CD14-positive monocyte (primary cell): ENCODE measurements around the gene PGM2. TPM values are rescaled to one million over a fixed set of nuclear protein-coding genes. Genes with fewer than 3 reads are reported as not detected.

ENCODE experiments used
- DNase-seq, 3 donors: peaks; one replicate each; pipeline ENCODE4 v3.0.0-alpha.2; 2011 to 2022
- H2AFZ ChIP-seq: 2 replicates; pipeline ENCODE4 v1.6.0; 2012; ENCODE audit warnings: mild to moderate bottlenecking, low read depth, low read length, inconsistent platforms; ENCODE audit not compliant: insufficient read depth, poor library complexity, severe bottlenecking
- H3K27ac ChIP-seq, 2 donors: 1 replicate in 1 of 2; 2 replicates in 1 of 2; pipeline ENCODE4 v1.5.1; 2012 to 2013; ENCODE audit warnings: low read length in 2 of 2, control low read depth in 1 of 2, inconsistent platforms in 1 of 2, low read depth in 1 of 2, mild to moderate bottlenecking in 1 of 2
- H3K27me3 ChIP-seq, 2 donors: one replicate each; pipeline versions ENCODE4 v1.6.0 to v1.6.1; 2011 to 2013; ENCODE audit warnings: low read length in 2 of 2; ENCODE audit not compliant: control insufficient read depth in 2 of 2, insufficient read depth in 2 of 2
- H3K36me3 ChIP-seq, 2 donors: replicated peaks in 1 of 2; 1 replicate in 1 of 2; 2 replicates in 1 of 2; pipeline versions ENCODE4 v1.5.1 to v1.6.1; 2012 to 2013; ENCODE audit warnings: low read length in 2 of 2, control low read depth in 1 of 2, inconsistent platforms in 1 of 2, mild to moderate bottlenecking in 1 of 2; ENCODE audit not compliant: insufficient read depth in 2 of 2, control insufficient read depth in 1 of 2
- H3K4me1 ChIP-seq, 2 donors: 1 replicate in 1 of 2; 2 replicates in 1 of 2; pipeline versions ENCODE4 v1.5.1 to v1.6.1; 2012 to 2013; ENCODE audit warnings: low read length in 2 of 2, control low read depth in 1 of 2, inconsistent platforms in 1 of 2, mild to moderate bottlenecking in 1 of 2, moderate library complexity in 1 of 2; ENCODE audit not compliant: insufficient read depth in 2 of 2, control insufficient read depth in 1 of 2
- H3K4me2 ChIP-seq: replicated peaks from 2 replicates; pipeline ENCODE3; 2012; ENCODE audit warnings: low read length, moderate library complexity, mild to moderate bottlenecking; ENCODE audit not compliant: poor library complexity, severe bottlenecking; ENCODE audit errors: extremely low read depth
- H3K4me3 ChIP-seq, 3 experiments: fragments of 200-600 bp in 1 of 3; sonication (generic) in 1 of 3; replicated peaks in 1 of 3; 1 replicate in 2 of 3; 2 replicates in 1 of 3; pipeline ENCODE4 v1.5.1; 2011 to 2013; ENCODE audit warnings: low read length in 3 of 3, mild to moderate bottlenecking in 3 of 3, control low read depth in 2 of 3, low read depth in 2 of 3, inconsistent platforms in 1 of 3, moderate library complexity in 1 of 3
- H3K79me2 ChIP-seq: 2 replicates; pipeline ENCODE4 v1.6.0; 2012; ENCODE audit warnings: mild to moderate bottlenecking, control low read depth, inconsistent platforms, low read length, moderate library complexity; ENCODE audit not compliant: insufficient read depth
- H3K9ac ChIP-seq: 2 replicates; pipeline ENCODE4 v1.6.0; 2017; ENCODE audit warnings: low read length, mild to moderate bottlenecking; ENCODE audit not compliant: insufficient read depth, poor library complexity, severe bottlenecking
- H3K9me3 ChIP-seq, 2 donors: replicated peaks in 1 of 2; 1 replicate in 1 of 2; 2 replicates in 1 of 2; pipeline versions ENCODE4 v1.5.1 to v1.6.1; 2012 to 2013; ENCODE audit warnings: low read length in 2 of 2, control low read depth in 1 of 2; ENCODE audit not compliant: control insufficient read depth in 1 of 2, insufficient read depth in 1 of 2
- H4K20me1 ChIP-seq: 2 replicates; pipeline ENCODE4 v1.6.0; 2012; ENCODE audit warnings: mild to moderate bottlenecking, low read length, control low read depth, moderate library complexity; ENCODE audit not compliant: insufficient read depth
- H3K27ac Mint-ChIP-seq, 7 donors: one replicate each; pipeline ENCODE4 v1.8.0; 2020; ENCODE audit warnings: mild to moderate bottlenecking in 7 of 7, mixed read lengths in 7 of 7, moderate library complexity in 6 of 7, inconsistent platforms in 2 of 7
- H3K27me3 Mint-ChIP-seq, 3 donors: one replicate each; pipeline ENCODE4 v1.8.0; 2021 to 2022; ENCODE audit warnings: low read depth in 3 of 3, mild to moderate bottlenecking in 3 of 3, mixed read lengths in 3 of 3, moderate library complexity in 3 of 3, inconsistent platforms in 1 of 3
- H3K36me3 Mint-ChIP-seq, 2 donors: one replicate each; pipeline ENCODE4 v1.8.0; 2020; ENCODE audit warnings: mixed read lengths in 2 of 2, inconsistent platforms in 1 of 2, mild to moderate bottlenecking in 1 of 2
- H3K4me1 Mint-ChIP-seq: one replicate; pipeline ENCODE4 v1.8.0; 2020; ENCODE audit warnings: mild to moderate bottlenecking, mixed read lengths
- H3K4me3 Mint-ChIP-seq, 2 donors: one replicate each; pipeline ENCODE4 v1.8.0; 2020; ENCODE audit warnings: mild to moderate bottlenecking in 2 of 2, mixed read lengths in 2 of 2, moderate library complexity in 1 of 2
- H3K9me3 Mint-ChIP-seq, 7 donors: one replicate each; pipeline ENCODE4 v1.8.0; 2020 to 2022; ENCODE audit warnings: mixed read lengths in 7 of 7, mild to moderate bottlenecking in 6 of 7, moderate library complexity in 6 of 7, inconsistent platforms in 2 of 7
- CTCF ChIP-seq: fragments of 200-600 bp; IDR thresholded peaks from one replicate; pipeline ENCODE4 v1.8.0; 2022; ENCODE audit warnings: antibody characterized with exemption, mild to moderate bottlenecking
- whole genome bisulfite sequencing: methylation state at CpG from one replicate; pipeline ENCODE4 v1.1.5; 2013; ENCODE audit warnings: missing lambda C conversion rate; ENCODE audit not compliant: insufficient coverage; 5-methylcytosine and 5-hydroxymethylcytosine counted together
- intact Hi-C, 2 donors: fragments of 100-400 bp; cut with micrococcal nuclease; formaldehyde crosslinking; loops; one replicate each; pipeline versions ENCODE4 v1.15.0 to v1.15.1; 2023
- polyA plus RNA-seq, 3 donors: library from polyadenylated mRNA; depleted of rRNA in 1 of 3; unstranded in 2 of 3; stranded (reverse) in 1 of 3; fragments of 300-500 nt in 2 of 3; fragments of >200 nt in 1 of 3; fragmentation: Illumina TruSeq in 2 of 3; gene quantifications; 1 replicate in 2 of 3; 2 replicates in 1 of 3; pipeline ENCODE4 v1.2.3, GENCODE V29; 2012 to 2021

Gene PGM2
- polyA plus RNA-seq, 3 donors, result 17.8 to 48.6 (median 46.2) TPM

- peak overlapping the region in 1 of 2 donors; percentile 67 for H3K27ac ChIP-seq
- H3K27ac Mint-ChIP-seq, result peak overlapping the region in 4 of 7 donors; percentile 13 to 76 (median 66)
These were observed 36.5 kb downstream of the PGM2 start for GRCh38 chr4:37862961-37863360.

GRCh38 chr4:37864786-37865185 is 38.3 kb downstream of the PGM2 start:
- TF ChIP-seq CTCF, result no peak
- no peaks in the 10 kb centered on the region for H3K9me3 ChIP-seq
- H3K9ac ChIP-seq, result no peak overlapping the region
- Mint-ChIP-seq H3K27ac (peak overlapping the region; percentile 83 to 95 (median 90)), H3K4me1 (peaks cover 64% of the 10 kb centered on the region), H3K27me3 (peaks cover 0 to 3% (median 3%) of the 10 kb centered on the region in 3 donors), H3K9me3 (no peaks in the 10 kb centered on the region), H3K36me3 (peaks cover 41 to 54% of the 10 kb centered on the region in 2 donors), H3K4me3 (peak overlapping the region in 1 of 2 donors; percentile 79)
- H3K4me3 ChIP-seq, result peak overlapping the region in 1 of 3 experiments; percentile 64
- peaks cover 16% of the 10 kb centered on the region for H3K79me2 ChIP-seq
- 0% methylated on average over 1 of the region's 4 CpGs for WGBS
- peaks cover 15 to 41% of the 10 kb centered on the region in 2 donors for H3K36me3 ChIP-seq
- no peaks in the 10 kb centered on the region for H4K20me1 ChIP-seq
- peak overlapping the region; percentile 52 to 67 for H3K27ac ChIP-seq
- H2AFZ ChIP-seq, result no peak overlapping the region
- H3K27me3 ChIP-seq, result no peaks in the 10 kb centered on the region
- DNase-seq, result peak; percentile 34 to 75 (median 68)
- intact Hi-C loops, result no loop called here
- H3K4me1 ChIP-seq, result peaks cover 47 to 49% of the 10 kb centered on the region in 2 donors
- peak overlapping the region; percentile 75 for H3K4me2 ChIP-seq

More at GRCh38 chr4:37862961-37863360, 36.5 kb downstream of the PGM2 start:
- Histone ChIP-seq H3K36me3 (peaks cover 29 to 50% of the 10 kb centered on the region in 2 donors), H3K79me2 (peaks cover 16% of the 10 kb centered on the region), H4K20me1 (no peaks in the 10 kb centered on the region), H3K4me1 (peaks cover 47 to 48% of the 10 kb centered on the region in 2 donors), H3K9ac (no peak overlapping the region), H3K4me3 (no peak overlapping the region), H2AFZ (no peak overlapping the region), H3K4me2 (no peak overlapping the region), H3K27me3 (no peaks in the 10 kb centered on the region), H3K9me3 (no peaks in the 10 kb centered on the region)
- intact Hi-C loops, result no loop called here
- H3K27me3 Mint-ChIP-seq, result peaks cover 0 to 3% (median 0%) of the 10 kb centered on the region in 3 donors
- no peak overlapping the region for H3K4me3 Mint-ChIP-seq
- peaks cover 36 to 52% of the 10 kb centered on the region in 2 donors for H3K36me3 Mint-ChIP-seq
- H3K9me3 Mint-ChIP-seq, result no peaks in the 10 kb centered on the region
- peaks cover 55% of the 10 kb centered on the region for H3K4me1 Mint-ChIP-seq
- DNase-seq, result no peak
- TF ChIP-seq CTCF, result no peak
- no CpG with 5 or more reads among the region's 4 CpGs for WGBS
